T47D (cell line): Measurements from ENCODE around the gene FAF2.

Experiments used
- DNase-seq, 2 experiments: peaks; one replicate each; pipeline versions ENCODE4 v3.0.0 to v3.0.0-alpha.2; 2011 to 2012; ENCODE audit warnings: low read depth in 1 of 2, low spot score in 1 of 2
- JUND ChIP-seq: IDR thresholded peaks from 2 replicates; pipeline ENCODE4 v1.6.1; 2012; ENCODE audit warnings: low read depth
- in situ Hi-C: cut with HindIII; loops from 2 replicates; pipeline ENCODE4 v1.10.0; 2016; ENCODE audit warnings: low sequenced_read_pairs, low pct_unique_long_range_greater_than_20kb

FAF2 gene

DNA sequence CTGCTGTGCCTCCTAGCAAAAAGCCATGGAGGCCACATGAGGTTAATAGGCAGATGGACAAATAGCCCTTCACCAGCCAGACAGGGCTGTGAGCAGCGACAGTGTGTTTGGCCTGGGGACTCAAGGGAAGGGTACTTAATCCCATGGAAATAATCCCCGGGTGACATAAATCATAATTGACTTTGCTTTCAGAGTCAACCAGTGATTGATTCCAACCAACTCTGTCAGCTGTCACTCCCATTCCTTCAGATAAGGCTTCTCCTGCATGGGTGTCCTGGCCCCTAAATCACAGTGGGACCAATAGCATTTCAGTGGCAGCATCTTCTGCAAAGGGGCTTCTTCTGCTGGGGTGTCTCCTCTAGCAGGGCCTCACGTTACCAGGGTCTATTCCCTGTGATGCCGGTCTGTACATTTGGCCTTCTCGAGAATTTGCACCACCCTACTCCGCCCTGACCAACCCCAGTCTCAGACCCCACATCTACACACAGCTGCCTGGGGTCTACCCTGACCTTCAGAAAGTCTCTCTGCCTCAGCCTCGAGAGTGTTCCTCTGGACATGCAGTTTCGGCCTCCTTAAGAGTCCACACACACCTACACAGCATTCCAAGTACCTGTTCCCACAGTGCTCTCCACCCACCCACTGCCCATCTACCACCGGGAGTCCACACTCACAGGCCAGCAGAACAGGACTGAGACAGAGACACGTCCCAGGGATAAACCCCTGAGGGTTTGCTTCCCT lies 35.5 kb upstream of the FAF2 start:
- in situ Hi-C loops = no loop called here
- no peak for DNase-seq
- TF ChIP-seq JUND = no peak

DNA sequence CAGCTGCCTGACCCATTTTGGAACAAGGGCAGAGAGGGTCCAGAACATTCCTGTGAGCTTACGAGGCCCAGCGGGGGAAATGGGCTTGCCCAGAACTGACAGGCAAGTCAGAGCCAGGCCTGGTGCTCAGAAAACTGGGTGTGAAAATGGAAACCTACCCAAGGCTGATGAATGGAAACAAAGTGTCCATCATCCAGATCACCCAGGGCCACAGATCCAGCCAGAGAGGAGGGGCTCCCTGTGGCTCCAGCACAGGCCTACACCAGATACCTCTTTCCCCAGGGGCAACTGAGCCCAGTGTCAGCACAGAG lies 35.0 kb upstream of the FAF2 start:
- in situ Hi-C loops = no loop called here
- no peak for TF ChIP-seq JUND
- no peak for DNase-seq

GRCh38 chr5:176413709-176414191 lies 34.4 kb upstream of the FAF2 start:
- DNase-seq = no peak
- in situ Hi-C loops = no loop called here
- TF ChIP-seq JUND = no peak

DNA sequence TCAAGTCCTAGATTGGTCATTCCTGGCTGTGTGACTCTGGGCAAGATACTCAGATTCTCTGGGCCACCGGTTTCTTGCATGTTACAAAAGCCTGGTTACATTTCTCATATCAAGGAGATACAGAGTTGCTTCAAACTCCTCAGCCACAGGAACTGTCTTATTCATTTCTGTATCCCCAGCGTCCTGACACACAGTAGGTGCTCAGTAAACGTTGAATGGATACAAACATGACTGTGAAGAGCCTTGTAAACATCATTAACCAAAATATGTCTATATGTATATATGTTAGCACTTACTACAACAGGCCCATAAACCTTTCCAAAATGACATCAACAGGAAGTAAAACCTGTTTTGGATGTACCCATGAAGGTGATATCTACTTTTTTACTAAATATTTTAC lies 33.5 kb upstream of the FAF2 start:
- no peak for DNase-seq
- in situ Hi-C loops = no loop called here
- TF ChIP-seq JUND = no peak

GRCh38 chr5:176415240-176415951 lies 32.8 kb upstream of the FAF2 start:
- no peak for TF ChIP-seq JUND
- in situ Hi-C loops = no loop called here
- peak in 1 of 2 experiments; percentile 69 for DNase-seq

- TF ChIP-seq JUND = no peak
- in situ Hi-C loops = no loop called here
- DNase-seq = peak; percentile 88 to 93
Measured at GRCh38 chr5:176415952-176416924, 31.9 kb upstream of the FAF2 start, which contains the start of gene CLTB. Gene CLTB (minus strand): TSS chr5:176416539. CDS start chr5:176416363, 176 bp downstream.

- no peak for DNase-seq
- in situ Hi-C loops = no loop called here
- TF ChIP-seq JUND = no peak
Measured at GRCh38 chr5:176416965-176417364, 31.2 kb upstream of the FAF2 start.

DNA sequence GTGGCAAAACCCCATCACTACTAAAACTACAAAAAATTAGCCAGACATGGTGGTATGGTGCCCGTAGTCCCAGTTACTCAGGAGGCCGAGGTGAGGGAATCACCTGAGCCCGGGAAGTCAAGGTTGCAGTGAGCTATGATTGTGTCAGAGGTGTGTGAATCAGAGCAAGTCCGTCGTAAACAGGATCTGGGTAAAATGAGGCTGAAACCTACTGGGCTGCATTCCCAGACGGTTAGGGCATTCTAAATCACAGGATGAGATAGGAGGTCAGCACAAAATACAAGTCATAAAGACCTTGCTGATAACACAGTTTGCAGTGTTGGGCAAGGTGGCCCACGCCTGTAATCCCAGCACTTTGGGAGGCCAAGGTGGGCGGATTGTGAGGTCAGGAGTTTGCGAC lies 29.9 kb upstream of the FAF2 start:
- in situ Hi-C loops = no loop called here
- no peak for DNase-seq
- TF ChIP-seq JUND = no peak

DNA sequence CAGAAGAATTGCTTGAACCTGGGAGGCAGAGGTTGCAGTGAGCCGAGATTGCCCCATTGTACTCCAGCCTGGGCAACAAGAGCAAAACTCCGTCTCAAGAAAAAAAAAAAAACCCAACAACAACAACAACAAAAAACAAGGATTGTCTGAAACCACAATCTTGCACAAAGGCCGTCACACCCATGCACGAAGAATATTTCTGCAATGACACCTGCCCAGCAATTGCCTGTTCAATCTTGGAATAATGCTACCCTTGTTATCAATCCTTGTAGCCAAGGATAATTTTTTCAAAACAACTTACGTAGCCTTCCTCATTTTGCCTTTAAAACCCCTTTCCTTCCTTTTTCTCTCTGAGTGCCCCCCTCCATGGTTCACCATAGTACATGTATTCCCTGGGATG lies 28.1 kb upstream of the FAF2 start:
- in situ Hi-C loops = no loop called here
- no peak for DNase-seq
- TF ChIP-seq JUND = no peak

DNA sequence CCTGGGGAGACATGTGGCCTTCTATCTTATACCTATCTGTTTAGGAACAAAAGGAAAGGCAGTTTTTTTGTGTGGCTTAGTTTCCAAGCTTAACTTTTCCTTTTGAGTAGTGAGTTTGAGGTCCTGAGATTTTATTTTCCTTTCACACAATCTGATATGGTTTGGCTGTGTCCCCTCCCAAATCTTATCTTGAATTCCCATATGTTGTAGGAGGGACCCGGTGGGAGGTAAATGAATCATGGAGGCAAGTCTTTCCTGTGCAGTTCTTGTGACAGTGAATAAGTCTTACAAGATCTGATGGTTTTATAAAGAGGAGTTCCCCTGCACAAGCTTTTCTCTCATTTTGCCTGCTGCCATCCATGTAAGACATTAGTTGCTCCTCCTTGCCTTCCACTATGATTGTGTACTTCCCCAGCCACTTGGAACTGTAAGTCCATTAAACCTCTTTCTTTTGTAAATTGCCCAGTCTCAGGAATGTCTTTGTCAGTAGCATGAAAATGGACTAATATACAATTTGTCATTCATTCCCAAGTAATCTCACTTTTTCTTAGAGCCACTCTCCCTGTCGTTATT lies 27.1 kb upstream of the FAF2 start:
- in situ Hi-C loops = no loop called here
- TF ChIP-seq JUND = no peak
- DNase-seq = no peak

DNA sequence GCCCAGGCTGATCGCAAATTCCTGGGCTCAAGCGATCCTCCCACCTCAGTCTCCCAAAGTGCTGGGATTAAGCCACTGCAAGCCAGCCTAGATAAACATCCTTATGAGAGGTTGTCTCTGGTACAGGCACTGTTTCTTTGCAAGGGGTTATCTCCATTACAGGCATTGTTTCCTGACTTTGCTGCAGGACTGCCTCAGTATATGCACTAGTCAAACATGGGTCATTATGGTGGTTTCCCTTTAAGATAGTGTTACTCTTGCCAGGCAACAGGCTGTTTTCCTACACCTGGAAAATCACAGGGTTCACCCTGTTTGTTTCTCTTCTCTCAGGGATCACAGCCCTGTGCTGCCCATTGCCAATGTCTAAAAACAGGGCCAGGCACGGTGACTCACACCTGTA lies 24.0 kb upstream of the FAF2 start:
- no peak for DNase-seq
- in situ Hi-C loops = no loop called here
- TF ChIP-seq JUND = no peak

DNA sequence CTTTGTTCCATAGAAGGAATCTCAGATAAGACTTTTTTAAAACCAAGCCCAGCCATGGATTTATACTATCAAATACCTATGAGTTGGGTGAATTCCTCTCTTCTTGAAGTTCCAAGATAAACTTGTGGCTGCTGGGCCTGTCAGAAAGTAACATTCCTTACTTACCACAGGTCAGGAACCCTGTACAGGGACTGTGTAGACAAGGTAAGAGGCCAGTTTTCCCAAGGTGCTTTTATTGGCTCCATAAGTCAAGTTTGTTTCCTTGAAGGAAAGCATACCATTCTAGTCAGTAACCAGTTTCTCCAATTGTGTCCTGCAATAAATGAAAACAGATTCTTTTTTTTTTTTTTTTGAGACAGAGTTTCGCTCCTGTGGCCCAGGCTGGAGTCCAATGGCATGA lies 23.0 kb upstream of the FAF2 start:
- TF ChIP-seq JUND = no peak
- in situ Hi-C loops = no loop called here
- peak in 1 of 2 experiments; percentile 52 for DNase-seq

DNA sequence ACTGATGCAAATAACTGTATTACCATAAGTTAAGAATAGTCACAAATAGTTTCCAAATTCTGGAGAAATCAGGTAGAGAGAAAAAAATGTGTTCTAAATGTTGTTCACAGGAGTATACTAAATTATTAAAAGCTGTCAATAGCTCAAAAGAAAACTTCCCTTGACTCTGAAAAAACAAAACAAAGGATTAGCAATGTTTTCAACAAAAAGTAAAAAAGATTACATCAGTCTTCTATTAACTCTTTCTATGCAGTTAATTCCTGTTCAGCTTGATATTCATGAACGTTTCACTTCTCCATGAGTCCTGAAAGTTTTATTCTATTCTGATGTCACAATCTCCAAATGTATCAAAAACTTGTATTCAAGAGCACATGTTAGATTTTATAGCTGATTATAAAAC lies 22.4 kb upstream of the FAF2 start:
- TF ChIP-seq JUND = no peak
- DNase-seq = no peak
- in situ Hi-C loops = no loop called here
